ENCODE results near the gene RAB43.

DNA sequence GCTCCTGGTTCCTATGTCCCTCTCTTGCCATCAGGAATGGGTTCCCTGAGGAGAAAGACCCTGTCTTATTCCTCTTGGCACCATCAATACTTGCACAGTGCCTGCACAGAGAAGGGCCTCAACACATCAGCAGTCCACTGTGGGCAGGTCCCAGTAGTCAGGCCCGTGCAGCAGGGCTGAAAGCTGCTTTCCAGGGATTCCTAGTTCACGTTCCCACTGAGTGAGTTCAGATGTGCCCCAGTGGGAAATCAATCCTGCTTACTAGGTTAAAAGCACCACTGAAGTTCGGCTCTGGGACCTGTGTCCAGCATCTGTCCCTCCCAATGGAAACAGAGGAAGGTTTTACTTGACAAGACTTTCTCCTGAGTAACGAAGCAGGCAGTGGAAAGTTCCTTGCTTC lies 15.7 kb downstream of the RAB43 start:
- TF ChIP-seq POLR2AphosphoS5 (IDR thresholded peaks at IDR 0.05; ENCODE audit: low read depth, low read length) (no peak), POU2F2 (IDR thresholded peaks at IDR 0.05; ENCODE audit: low read depth, low read length) (no peak), TAF1 (IDR thresholded peaks at IDR 0.05; ENCODE audit: low read depth, low read length) (no peak), POLR2A (IDR thresholded peaks at IDR 0.05; ENCODE audit: low read depth, low read length) (no peak), PAX5 (IDR thresholded peaks at IDR 0.05; ENCODE audit: insufficient read depth, low read length, severe bottlenecking) (no peak), SPI1 (IDR thresholded peaks at IDR 0.05; ENCODE audit: low read depth, low read length) (no peak)
